Ishikawa (cell line): ENCODE measurements around the gene MRPS31.

Experiments used
- CEBPB ChIP-seq: IDR thresholded peaks from 2 replicates; pipeline ENCODE4 v1.6.1; 2012
- CREB1 ChIP-seq: IDR thresholded peaks from 2 replicates; pipeline ENCODE4 v1.6.1; 2012; ENCODE audit warnings: low read depth
- EP300 ChIP-seq: IDR thresholded peaks from 2 replicates; pipeline ENCODE4 v1.6.1; 2012; ENCODE audit warnings: borderline replicate concordance
- MAX ChIP-seq: IDR thresholded peaks from 2 replicates; pipeline ENCODE4 v1.6.1; 2012
- NFIC ChIP-seq: IDR thresholded peaks from 2 replicates; pipeline ENCODE4 v1.6.1; 2012
- RAD21 ChIP-seq: IDR thresholded peaks from 2 replicates; pipeline ENCODE4 v1.6.1; 2012; ENCODE audit warnings: low read depth
- REST ChIP-seq: IDR thresholded peaks from 2 replicates; pipeline ENCODE4 v1.6.1; 2012; ENCODE audit warnings: low read depth, mild to moderate bottlenecking
- TAF1 ChIP-seq: IDR thresholded peaks from 2 replicates; pipeline ENCODE4 v1.6.1; 2012; ENCODE audit warnings: low read depth, mild to moderate bottlenecking
- TCF12 ChIP-seq: IDR thresholded peaks from 2 replicates; pipeline ENCODE4 v1.6.1; 2012; ENCODE audit warnings: low read depth
- TEAD4 ChIP-seq: IDR thresholded peaks from 2 replicates; pipeline ENCODE4 v1.6.1; 2012
- YY1 ChIP-seq: IDR thresholded peaks from 2 replicates; pipeline ENCODE4 v1.6.1; 2012; ENCODE audit warnings: low read depth
- ZBTB7A ChIP-seq: IDR thresholded peaks from 2 replicates; pipeline ENCODE4 v1.6.1; 2012; ENCODE audit warnings: low read depth

MRPS31 gene

DNA sequence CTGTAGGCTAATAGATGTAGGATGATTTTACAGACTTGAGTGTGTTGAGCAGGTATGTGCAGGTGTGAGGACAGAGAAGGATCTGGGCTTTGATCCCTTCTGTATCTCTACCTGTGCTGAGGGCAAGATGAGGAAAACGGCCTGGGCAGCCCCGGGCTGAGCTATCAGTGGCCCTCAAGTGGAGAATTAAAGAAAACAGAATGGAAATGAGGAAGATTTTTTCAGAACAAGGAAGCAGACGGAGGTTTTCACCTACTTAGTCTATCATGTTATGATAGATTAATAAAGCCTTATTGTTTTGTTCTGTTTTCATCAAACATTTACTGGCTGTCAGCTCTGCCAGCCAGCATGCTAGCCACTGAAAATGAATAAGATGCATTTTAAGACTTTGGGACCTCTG, 82.2 kb downstream of the MRPS31 start:
- TF ChIP-seq EP300: no peak
- no peak for TF ChIP-seq RAD21
- no peak for TF ChIP-seq REST
- TF ChIP-seq NFIC: no peak
- no peak for TF ChIP-seq MAX
- no peak for TF ChIP-seq ZBTB7A

- TF ChIP-seq MAX: no peak
- TF ChIP-seq RAD21: peak; percentile 56
Observed at GRCh38 chr13:40682449-40683240, 88.3 kb downstream of the MRPS31 start.

DNA sequence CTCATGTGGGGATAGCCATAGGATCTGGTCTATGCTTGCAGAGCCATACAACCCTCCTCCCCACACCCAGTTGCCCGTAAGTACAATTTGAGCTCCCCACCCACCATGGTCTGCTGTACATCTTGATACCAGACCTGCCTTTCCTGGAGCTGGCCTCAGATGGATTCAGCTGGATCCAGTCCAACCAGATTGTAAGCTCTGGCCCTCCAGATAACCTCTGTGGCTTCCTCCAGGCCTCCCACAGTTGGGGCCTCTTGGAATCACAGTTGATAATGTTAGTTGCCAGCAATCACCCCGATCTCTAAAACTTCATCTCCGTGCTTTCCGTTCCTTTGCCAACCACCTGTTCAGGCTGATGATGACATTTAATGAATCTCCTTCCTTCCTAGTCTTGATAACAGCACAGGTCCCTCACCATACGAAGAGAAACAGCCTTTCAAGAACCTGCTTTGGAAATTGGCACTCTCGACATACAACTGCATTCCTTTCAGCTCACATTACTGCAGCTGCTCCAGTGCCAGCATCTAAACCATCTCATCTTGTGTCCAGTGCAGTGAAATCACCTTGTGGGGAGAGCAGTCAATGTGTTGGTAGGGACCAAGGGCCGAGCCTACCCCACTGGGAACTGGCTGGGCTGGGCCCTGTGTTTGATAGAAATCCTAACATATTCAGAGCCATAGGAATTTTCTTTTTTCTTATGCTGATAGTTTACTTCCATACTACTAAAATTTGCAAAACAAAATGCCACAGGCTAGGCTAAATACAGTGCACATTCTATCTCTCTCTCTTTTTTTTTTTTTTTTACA, 89.4 kb downstream of the MRPS31 start:
- 0 out of 2 replicates have a peak, but pooled peaks have one; percentile 16 for TF ChIP-seq NFIC
- no peak for TF ChIP-seq REST
- TF ChIP-seq EP300: no peak

GRCh38 chr13:40680659-40681323, 90.2 kb downstream of the MRPS31 start:
- TF ChIP-seq TAF1 (no peak), NFIC (no peak), YY1 (no peak), TEAD4 (no peak)

DNA sequence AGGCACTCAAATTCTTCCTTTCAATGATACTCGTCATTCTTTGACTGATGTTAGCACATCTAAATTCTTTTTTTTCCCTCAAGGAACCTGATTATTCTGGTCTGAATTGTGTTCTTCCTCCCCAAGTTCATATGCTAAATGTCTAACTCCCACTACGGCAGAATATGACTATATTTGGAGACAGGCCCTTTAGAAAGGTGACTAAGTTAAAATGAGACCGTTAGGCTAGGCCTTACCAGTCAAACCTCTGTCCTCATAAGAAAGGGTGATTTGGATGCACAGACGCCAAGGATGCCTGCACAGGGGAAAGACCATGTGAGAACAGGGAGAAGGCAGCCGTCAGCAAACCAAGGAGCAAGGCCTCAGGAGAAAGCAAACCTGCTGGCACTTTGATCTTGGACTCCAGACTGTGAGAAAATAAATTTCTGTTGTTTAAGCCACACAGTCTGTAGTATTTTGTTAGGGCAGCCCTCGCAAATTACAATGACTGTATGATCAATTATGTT, 91.5 kb downstream of the MRPS31 start:
- TF ChIP-seq REST (no peak), NFIC (no peak), CEBPB (no peak), TCF12 (no peak), CREB1 (no peak), YY1 (no peak)
